H1 (cell line): ENCODE data around the gene CIAO2A. TPM values are rescaled to one million over a fixed set of nuclear protein-coding genes. Genes with fewer than 3 reads are reported as not detected.

Source experiments
- KDM4A ChIP-seq: IDR thresholded peaks from one replicate; pipeline ENCODE4 v1.7.1; 2012; ENCODE audit warnings: low read depth, mild to moderate bottlenecking, moderate library complexity, low read length, inconsistent platforms; ENCODE audit not compliant: severe bottlenecking
- POLR2A ChIP-seq, 2 experiments: IDR thresholded peaks; 1 replicate in 1 of 2; 2 replicates in 1 of 2; pipeline ENCODE4 v1.6.1; 2011; ENCODE audit warnings: low read depth in 2 of 2, low read length in 2 of 2, mild to moderate bottlenecking in 2 of 2; ENCODE audit errors: control extremely low read depth in 1 of 2
- SIN3A ChIP-seq, 2 experiments: IDR thresholded peaks in 1 of 2; conservative IDR thresholded peaks in 1 of 2; 2 replicates each; pipeline ENCODE4 v1.6.1; 2011 to 2012; ENCODE audit warnings: low read length in 2 of 2, improper control_type of control experiment in 1 of 2, low read depth in 1 of 2, mild to moderate bottlenecking in 1 of 2
- TBP ChIP-seq: IDR thresholded peaks from 2 replicates; pipeline ENCODE4 v1.6.1; 2011; ENCODE audit warnings: low read depth, low read length, improper control_type of control experiment
- polyA plus RNA-seq, 7 experiments: library from polyadenylated mRNA; depleted of rRNA in 3 of 7; stranded (reverse) in 5 of 7; unstranded in 2 of 7; fragments of >200 nt in 5 of 7; fragments of 200-250 nt in 2 of 7; gene quantifications; 1 replicate in 5 of 7; 2 replicates in 1 of 7; 4 replicates in 1 of 7; pipeline versions ENCODE4 v1.2.1 to v1.2.3, GENCODE V29; 2011 to 2013; ENCODE audit warnings: missing spikeins in 2 of 7, mixed read lengths in 2 of 7
- total RNA-seq: library from RNA; stranded (reverse); fragmentation: NEBNext Ultra II Directional; extraction: Animal tissue kit (Norgen Biotek cat#: 25700); gene quantifications from 2 replicates; pipeline ENCODE4 v1.2.1, GENCODE V29; 2021

Gene CIAO2A
- total and polyA plus RNA-seq, 2 of the 8 experiments (the other 6 are each of a cell fraction or from before 2014, with no cell fraction given) = 76.4 to 86.5 TPM

DNA sequence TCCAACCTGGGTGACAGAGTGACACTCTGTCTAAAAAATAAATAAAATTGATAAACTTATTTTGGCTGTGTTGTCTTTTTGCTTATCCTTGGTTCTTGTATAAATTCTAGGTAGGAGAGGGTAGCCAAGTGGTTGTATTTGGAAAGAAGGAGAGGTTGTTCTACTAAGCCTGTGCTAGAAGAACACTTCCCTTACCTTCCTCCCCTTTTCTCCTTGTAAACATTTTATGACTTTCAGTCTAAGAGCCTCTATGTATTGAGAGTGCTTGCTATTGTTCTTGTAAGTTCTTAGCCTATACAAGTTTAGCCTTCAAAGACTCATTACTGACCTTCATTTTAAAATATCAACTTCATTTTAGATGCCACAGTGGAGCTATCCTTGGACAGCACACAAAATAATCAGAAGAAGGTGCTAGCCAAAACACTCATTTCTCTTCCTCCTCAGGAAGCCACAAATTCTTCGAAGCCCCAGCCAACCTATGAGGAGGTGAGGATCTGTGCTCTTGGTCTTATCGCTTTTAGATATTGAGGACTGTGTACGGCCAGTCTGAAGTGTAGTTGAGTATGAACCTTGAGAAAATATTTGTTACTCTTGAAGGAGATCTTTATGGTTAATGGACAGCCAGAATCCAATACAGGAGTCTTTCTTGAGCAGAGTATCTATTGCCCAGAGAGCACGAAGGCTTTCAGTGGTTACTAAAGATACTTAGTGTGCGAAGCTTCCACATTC, 24.3 kb upstream of the CIAO2A start (continued):
- TF ChIP-seq SIN3A (conservative IDR thresholded peaks at IDR 0.05 in 1 of 2, IDR thresholded peaks at IDR 0.05 in 1 of 2; ENCODE audit: low read depth in 1 of 2, low read length in 2 of 2) (no peak), KDM4A (no peak), TBP (no peak), POLR2A (IDR thresholded peaks at IDR 0.05; ENCODE audit: control extremely low read depth in 1 of 2, low read depth in 2 of 2, low read length in 2 of 2) (no peak)
